HG02642 (cell line): Measurements from ENCODE around the gene GNG4.
"Not testable (repeated sequence)": the region's sequence is repeated elsewhere in the genome, so short reads cannot be mapped to it uniquely, and the experiment has no call there.

Experiments used
- ATAC-seq: cut with Tn5 transposase; IDR thresholded peaks from one replicate; pipeline ENCODE4 v1.9.1; 2021; ENCODE audit warnings: mild to moderate bottlenecking; ENCODE audit not compliant: unreplicated experiment, poor library complexity

The GNG4 gene

GRCh38 chr1:235546369-235547155, 103.0 kb downstream of the GNG4 start:
- ATAC-seq, result not testable (repeated sequence)

DNA sequence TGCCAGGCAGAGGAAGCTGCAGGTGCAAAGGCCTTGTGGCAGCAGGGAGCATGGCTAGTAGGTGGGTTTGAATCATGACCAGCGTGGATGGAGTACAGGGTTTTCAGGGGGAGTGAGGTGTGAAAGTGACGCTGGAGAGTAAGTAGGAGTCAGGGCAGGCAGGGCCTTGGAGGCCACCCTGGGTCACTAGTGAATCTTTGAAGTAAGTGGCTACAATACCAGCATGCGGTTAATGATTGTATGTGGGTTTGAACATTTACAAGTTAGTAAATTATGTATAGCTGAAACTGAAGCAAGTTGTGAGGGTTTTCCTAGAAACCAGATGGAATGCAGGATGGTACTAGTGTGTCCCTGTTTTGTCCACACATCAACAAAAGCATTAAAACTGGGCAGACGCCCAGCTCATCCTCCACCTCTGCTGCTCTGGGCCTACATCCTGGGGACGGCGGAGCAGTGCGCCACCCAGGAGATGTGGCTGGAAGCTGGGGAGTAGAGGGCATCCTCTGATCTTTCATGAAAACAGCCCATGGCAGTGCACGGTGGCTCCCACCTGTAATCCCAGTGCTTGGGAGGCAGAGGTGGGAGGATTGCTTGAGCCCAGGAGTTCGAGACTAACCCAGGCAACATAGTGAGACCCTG, 104.2 kb downstream of the GNG4 start:
- ATAC-seq, result no peak

DNA sequence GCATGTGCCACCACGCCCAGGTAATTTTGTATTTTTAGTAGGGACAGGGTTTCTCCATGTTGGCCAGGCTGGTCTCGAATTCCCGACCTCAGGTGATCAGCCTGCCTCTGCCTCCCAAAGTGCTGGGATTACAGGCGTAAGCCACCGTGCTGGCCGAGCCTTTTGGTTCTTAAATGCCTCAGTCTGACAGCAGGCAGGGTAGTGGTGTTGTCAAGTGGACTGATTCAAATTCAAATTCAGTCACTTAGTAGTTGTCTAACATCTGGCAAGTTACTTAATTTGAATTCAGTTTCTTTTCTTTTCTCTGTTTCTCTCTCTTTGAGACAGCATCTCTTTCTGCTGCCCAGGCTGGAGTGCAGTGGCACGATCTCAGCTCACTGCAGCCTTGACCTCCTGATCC, 106.7 kb downstream of the GNG4 start:
- not testable (repeated sequence) for ATAC-seq

GRCh38 chr1:235533476-235534168, 116.0 kb downstream of the GNG4 start:
- ATAC-seq, result no peak

DNA sequence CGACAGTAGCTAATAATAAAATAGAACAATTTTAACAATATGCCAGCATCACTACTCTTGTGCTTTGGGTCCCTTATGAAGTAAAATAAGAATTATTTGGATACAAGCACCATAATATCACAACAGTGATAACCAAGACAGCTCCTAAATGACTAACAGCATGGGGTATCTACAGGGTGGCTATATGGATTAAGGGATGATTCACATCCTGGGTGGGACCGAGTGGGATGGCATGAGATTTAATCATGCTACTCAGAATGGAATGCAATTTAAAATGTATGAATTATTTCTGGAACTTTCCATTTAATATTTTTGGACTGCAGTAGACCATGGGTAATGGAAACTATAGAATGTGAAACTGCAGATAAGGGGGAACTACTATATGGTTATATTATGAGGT, 117.2 kb downstream of the GNG4 start:
- ATAC-seq, result no peak

GRCh38 chr1:235527196-235527814, 122.3 kb downstream of the GNG4 start:
- ATAC-seq, result no peak

DNA sequence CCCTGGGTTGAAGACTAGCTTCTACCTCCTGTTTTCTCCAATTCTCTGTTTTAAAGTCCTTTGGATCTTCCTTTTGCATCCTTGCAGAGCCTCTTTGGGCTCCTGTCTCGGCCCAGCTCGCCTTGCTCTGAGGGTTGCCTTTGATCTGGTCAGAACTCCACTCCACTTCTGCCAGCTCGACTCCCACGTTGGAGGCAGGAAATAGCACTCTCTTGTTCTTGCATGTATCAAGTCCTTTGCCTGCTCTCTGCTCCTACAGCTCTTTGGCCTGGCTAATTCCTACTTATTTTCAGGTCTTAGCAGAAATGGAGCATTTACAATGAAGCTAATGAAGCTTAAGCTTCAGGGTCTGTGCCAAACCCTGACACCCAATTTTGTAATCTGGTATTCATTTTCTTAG, 124.3 kb downstream of the GNG4 start:
- no peak for ATAC-seq

DNA sequence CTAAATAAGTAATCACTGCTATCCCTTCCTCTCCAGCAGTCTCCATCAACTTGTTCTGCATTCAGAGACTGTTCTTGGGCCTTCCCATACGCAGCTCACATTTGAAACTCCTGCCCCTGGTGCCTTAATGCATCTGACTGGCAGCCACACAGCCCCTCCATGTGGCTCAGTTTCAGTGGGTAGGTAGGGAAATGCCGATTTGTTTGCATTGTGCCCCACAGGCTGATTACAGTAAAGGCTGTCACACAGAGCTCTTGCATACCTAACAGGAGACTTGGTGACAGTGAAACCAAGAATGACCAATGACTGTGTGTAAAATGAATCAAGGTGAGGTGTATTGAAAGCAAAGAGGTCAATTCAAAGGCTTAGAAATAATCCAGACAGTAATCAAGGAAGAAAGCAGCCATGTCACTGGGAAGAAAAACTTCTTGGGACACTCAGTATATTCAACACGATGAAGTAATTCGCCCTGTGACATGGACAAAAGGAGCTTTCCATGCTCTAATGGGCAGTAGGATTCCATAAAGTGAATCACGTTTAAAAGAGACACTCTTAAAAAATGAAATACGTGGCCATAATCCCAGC, 132.6 kb downstream of the GNG4 start:
- ATAC-seq, result no peak

DNA sequence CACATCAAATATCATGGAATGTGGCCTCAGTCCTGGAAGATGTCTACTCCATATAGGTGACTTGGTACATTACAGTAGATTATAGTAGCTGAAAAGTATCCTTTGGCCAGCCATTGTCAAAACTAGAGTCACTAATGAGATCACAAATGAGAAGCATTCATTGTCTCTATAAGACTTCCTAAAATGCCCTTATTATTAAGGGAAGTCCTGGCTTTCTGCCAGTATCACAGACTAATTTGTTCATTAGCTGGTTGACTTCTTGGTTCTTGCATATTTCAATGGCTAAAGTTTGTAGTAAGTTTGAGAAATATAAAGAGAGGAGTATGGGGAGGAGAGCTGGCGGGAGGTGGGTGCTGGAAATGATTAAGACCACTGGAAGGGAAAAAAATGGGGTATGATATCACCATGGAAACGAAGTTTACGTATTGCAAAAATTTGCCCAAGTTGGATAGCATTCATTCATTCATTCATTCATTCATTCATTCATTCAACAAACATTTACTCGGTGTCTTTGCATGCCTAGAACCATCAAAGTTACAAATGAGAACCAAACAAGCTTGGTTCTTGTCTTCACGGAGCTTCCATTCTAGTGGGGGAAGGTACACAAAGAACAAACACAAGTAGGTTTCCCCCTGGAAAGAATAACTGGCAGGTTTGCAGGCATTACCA, 133.6 kb downstream of the GNG4 start:
- ATAC-seq, result no peak

DNA sequence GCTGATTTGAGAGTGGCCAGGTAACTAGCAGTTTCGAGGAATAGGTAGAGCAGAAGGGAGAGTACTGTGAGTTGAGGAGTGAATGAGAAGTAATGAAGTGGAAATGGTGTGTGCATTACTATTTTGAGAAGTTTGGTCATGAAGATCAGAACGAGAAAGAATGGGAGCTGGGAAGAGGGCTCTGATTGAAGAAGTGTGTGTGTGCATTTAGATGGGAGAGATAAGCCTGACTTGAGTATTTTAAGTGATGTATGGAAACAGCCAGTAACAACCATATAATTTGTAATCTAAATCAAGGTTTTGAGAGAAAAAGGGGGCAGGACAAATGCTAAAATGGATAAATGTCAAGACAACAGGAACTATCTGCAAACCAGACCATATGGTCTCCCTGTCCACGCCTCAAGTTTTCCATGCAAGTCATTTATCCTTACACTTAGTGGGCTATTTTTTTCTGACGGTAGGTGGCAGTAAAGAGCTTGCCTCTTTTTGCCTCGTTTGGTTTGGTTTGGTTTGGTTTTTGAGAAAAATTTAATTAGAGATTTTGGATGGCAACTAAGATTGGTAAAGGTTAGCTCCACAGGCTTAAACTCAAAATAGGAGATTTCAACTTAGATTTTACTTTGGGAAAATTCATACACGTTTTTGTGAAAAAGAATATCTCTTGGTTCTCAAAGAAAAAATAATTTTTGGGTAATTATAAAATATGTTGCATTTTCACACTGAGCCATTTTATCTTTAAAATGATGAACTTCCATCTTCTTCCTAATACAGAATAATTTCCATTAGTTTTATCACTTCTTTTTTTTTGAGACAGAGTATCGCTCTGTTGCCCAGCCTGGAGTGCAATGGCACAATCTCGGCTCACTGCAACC, 135.9 kb downstream of the GNG4 start:
- no peak for ATAC-seq

DNA sequence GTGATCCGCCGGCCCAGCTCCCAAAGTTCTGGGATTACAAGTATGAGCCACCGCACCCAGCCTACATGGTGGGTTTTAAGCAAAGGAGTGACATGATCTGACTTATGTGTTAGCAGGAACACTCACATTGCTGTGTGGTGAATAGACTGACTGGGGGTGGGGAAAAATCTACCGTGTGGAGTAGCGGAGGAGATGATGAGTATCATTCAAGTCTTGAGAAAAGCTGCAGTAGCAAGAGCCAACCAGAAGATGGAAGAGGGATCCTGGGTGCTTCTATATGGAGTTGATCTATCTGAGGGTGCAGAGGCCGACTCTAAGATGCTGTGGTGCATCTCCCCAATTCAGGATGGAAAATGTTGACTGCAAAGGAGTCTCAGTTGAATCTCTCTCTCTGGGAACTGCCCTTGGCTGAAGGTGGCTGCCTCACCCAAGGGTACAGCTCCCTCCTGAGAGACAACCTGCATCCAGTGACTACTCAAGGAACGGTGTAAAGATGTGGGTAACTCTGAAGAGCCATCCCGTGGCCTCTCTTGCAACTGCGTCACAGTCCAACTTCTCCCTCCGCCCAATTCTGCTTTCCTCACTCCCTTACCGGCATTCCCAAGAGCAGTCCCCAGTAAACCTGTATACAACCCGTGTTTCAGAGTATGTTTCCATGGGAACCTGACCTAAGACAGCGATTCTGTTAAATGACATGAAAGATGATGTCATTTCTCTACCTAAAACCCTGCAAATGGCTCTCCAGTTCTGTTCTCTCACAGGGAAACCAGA, 137.9 kb downstream of the GNG4 start:
- no peak for ATAC-seq

DNA sequence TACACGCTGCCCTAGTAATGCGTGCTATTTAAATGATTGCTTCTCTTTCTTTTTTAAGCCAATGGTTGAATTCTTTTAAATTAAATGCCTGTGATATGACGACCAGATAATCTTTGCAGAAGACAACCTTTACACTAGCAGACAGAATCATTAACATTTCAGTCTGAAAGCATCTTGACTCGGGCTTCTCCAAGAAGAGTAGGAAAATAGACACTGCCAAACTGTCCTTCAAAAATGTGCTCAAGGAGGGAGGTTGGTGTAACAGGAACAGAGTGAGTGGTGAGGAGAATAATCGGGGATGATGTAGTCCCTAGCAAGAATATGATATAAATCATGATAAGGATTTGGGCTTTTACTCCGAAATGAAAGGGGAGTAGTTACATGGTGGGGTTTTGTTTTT, 138.8 kb downstream of the GNG4 start:
- no peak for ATAC-seq

DNA sequence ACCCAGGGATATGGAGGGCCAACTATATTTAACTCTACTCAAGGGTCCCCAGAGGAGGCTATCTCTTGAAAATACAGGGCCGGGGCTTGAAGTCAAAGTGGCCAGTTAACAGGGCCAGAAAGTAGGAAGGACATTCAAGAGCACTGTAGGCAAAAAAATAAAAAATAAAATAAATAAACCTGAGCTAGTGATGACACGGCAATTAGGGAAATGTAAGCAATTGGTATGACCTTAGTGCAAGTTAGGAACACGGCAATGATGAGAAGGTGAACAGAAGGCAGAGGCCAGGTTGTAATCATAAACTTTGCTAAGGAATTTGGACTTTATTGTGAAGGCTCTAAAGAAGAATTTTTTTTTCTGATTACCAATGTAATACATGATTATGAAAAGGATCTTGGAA, 142.0 kb downstream of the GNG4 start:
- ATAC-seq, result no peak

DNA sequence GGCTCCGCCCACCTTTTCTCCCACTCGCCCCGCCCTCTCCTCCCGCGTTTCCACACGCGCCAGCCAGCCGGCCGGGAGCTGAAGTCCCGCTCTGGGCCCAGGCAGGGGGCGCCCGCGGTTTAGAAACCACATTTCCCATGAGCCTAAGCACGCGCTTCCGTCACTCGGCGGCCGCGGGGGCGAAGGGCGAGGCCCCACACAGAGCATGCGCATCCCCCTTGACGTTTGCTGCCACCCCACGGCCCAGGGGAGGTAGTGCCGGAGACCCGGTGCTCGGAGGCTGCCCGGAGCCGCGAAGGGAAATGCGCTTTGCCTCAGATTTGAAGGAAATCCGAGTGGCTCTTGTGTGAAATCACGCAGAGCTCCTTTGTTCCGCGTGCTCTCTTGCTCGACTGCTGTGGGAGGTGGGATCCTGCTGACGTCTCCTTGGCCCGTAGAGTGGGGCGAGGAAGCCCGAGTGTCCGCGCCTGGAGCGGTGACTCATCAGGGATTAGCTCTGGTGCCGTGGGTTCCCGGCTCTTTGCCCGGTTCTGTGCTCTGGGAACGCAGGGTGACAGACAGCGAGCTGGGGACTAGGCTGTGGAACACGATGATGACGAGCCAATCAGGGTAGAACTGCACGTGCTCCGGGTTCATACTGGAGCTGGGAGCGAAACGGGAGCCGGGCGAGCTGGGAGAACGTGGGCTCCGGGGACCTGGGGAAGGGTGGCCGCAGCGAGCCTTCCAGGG, 144.9 kb downstream of the GNG4 start:
- peak; percentile 81 for ATAC-seq

DNA sequence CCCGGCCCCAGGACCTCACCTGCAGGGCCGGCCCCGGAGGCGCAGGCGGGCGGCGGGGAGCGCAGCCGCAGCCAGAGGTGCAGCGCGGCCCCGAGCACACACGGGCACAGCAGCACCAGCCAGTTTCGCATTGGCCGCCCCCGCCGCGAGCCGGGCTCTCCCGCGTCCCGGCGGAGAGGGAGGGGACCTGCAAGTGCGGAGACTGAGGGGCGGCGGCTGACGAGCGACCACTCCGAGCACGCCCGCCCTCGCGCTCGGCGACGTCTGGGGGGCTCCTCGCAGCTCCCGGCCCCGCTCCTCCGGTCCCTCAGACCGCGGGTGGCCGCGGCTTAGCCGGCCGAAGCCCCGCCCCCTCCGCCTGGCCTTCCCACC, 145.5 kb downstream of the GNG4 start, which contains the start of gene B3GALNT2:
Gene B3GALNT2 (minus strand): TSS at position 331 of the 372 bp plus-strand sequence. CDS start 200 bp downstream, at position 131.
- peak; percentile 47 for ATAC-seq

DNA sequence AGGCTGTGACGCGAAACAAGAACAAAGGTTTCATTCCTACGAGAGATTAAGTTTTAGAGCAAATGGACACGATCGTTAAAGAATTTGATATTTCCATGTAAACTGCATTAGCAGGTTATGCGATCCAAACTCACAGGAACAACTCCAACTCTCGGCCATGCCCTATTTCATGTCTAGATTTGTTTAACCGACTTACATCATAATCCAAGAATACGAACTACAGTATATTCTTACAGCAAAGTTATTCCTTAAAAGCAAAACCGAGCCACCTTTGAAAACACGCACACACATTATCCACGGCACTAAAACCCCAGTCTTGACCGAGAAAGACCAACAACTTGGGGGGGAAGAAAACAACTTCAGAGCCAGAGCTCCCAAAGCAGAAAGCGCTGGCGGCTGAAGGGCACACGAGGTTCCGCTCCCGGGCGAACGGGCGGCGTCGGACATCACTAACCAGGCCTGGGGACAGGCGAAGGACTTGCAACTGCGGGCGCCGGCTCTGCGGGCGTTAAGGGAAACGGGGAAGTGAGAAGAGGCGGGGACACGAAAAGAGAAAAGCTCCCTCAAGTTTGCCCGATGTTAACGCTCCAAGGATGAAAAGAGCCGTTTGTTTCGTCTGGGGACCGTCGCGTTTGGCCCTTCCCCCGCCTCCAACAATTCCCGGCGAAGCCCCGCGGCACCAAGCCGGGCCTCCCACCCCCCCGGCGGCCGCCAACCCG, 146.0 kb downstream of the GNG4 start:
- peak; percentile 11 for ATAC-seq
